Measurements from ENCODE around the gene FRZB.

- no peak for TF ChIP-seq CTCF (conservative IDR thresholded peaks at IDR 0.05)
- no peak for TF ChIP-seq ZFX (IDR thresholded peaks at IDR 0.05)
These were observed 28.7 kb upstream of the FRZB start for GRCh38 chr2:182895169-182895568.

Measured in C4-2B (cell line).